ENCODE measurements around the gene TMC4. TPM values are rescaled to one million over a fixed set of nuclear protein-coding genes. Genes with fewer than 3 reads are reported as not detected.

The TMC4 gene
- total RNA-seq, 1 donor: not detected

DNA sequence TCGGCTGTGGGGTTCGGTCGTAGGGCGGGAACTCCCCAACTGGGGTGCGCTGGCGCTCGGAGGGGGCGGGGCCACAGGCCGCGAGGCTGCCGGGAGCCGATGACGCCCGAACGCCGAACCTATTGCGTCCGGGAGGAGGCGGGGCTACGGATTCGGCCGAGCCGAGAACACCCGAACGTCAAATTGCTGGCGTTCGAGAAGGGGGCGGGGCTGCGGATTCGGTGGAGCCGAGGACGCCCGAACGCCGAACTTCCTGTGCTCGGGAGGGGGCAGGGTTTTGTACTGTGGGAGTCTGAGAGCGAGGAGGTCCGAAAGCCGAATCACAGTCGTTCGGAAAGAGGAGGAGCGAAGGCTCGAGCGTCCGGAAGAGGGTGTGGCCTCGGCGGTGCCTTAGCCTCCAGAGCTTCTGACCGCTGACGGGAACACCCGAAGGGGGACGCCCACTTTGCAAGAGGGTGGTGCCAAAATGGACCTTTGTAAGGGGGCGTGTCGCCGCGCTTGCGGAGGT lies 17.6 kb upstream of the TMC4 start:
- no peak for TF ChIP-seq CTCF (IDR thresholded peaks at IDR 0.05; ENCODE audit: insufficient read depth, low read depth, low read length)
- peak overlapping the region; percentile 85 for H3K4me3 ChIP-seq (ENCODE audit: low read depth, low read length)
- DNase-seq (ENCODE audit: low read depth): peak; percentile 100

DNA sequence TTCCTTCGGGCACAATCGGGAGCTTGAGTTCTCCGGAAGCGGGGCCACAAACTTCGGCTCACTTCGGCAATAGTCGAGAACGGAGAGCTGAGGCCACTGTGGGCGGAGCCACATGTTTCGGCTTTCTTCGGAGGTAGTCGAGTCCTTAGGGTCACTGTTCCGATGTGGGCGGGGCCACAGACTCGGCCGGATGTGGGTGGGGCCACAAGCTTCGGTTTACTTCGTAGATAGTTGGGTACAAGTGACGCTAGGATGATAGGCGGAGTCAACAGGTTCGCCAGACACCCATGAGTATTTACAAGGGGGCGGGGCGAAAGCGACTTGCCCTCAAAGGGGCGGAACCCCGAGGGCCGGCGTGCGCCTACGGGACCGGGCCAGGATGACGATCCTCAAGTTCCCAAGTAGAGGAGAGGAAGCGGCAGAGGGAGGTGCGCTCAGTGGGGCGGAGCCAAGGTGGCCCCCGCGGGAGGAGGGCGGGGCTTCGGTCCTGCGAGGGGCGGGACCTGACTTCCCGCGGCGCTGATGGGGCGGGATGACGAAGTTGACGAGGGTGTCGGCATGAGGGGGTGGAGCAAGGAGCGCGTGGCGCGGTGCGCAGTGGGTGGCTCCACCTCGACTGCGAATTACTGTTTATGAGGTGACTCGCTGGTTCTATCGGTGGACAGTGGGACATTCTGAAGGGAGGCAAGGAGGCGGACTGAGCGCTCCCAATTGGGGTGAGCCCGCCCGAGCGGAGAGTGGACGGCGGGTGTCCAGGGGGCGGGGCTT lies 17.0 kb upstream of the TMC4 start:
- H3K4me3 ChIP-seq (ENCODE audit: low read depth, low read length): peak overlapping the region; percentile 85
- peak; percentile 100 for DNase-seq (ENCODE audit: low read depth)
- no peak for TF ChIP-seq CTCF (IDR thresholded peaks at IDR 0.05; ENCODE audit: insufficient read depth, low read depth, low read length)

- no peak for DNase-seq (ENCODE audit: low read depth)
Measured at GRCh38 chr19:54189145-54189734, 16.3 kb upstream of the TMC4 start, which contains the start of gene MBOAT7. Gene MBOAT7 (minus strand): TSS chr19:54189580. CDS start chr19:54188508, 1,072 bp downstream.

GRCh38 chr19:54188215-54188871 lies 15.4 kb upstream of the TMC4 start:
- DNase-seq (ENCODE audit: low read depth): peak; percentile 72
- H3K4me3 ChIP-seq (ENCODE audit: low read depth, low read length): peak overlapping the region; percentile 80
- TF ChIP-seq CTCF (IDR thresholded peaks at IDR 0.05; ENCODE audit: insufficient read depth, low read depth, low read length): no peak

More at GRCh38 chr19:54189145-54189734, 16.3 kb upstream of the TMC4 start, which contains the start of gene MBOAT7:
- no peak for TF ChIP-seq CTCF (IDR thresholded peaks at IDR 0.05; ENCODE audit: insufficient read depth, low read depth, low read length)
- peak within 1 kb of the TSS; percentile 85 for H3K4me3 ChIP-seq (ENCODE audit: low read depth, low read length)

- no peak overlapping the region for H3K4me3 ChIP-seq (ENCODE audit: low read depth, low read length)
- peak; percentile 37 for DNase-seq (ENCODE audit: low read depth)
- no peak for TF ChIP-seq CTCF (IDR thresholded peaks at IDR 0.05; ENCODE audit: insufficient read depth, low read depth, low read length)
Measured at GRCh38 chr19:54186934-54187381, 14.0 kb upstream of the TMC4 start.

DNA sequence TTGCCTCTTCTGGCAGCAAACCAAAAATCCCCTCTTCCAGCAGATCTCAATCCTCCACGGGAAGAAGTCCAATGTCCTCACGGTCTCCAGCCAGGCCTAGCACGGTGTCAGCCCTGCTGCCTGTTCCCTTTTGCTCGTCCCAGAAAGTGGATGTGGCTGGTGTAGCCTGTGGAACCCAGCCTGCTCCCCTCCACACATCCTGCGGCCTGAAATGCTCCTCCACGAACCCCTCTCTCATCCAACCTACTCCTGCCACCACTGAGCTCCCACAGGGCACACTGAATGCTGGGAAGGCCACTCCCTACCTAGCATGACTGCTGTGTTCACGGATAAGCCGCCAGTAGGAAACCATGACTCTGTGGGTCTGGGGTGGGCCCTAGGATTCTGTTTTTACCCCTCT lies 13.4 kb upstream of the TMC4 start:
- no peak for DNase-seq (ENCODE audit: low read depth)
- no peak for TF ChIP-seq CTCF (IDR thresholded peaks at IDR 0.05; ENCODE audit: insufficient read depth, low read depth, low read length)
- H3K4me3 ChIP-seq (ENCODE audit: low read depth, low read length): no peak overlapping the region
